Natural killer cell (primary cell): Measurements from ENCODE around the gene DENND1A. TPM values are rescaled to one million over a fixed set of nuclear protein-coding genes. Genes with fewer than 3 reads are reported as not detected.

Source experiments
- ATAC-seq, 3 donors: fragments of 150-1000 bp in 2 of 3; fragments of 200-7000 bp in 1 of 3; cut with Tn5 transposase; 1 replicate in 1 of 3; 2 replicates in 2 of 3; pipeline ENCODE4 v1.10.0; 2021; ENCODE audit warnings: mild to moderate bottlenecking in 2 of 3, moderate library complexity in 2 of 3
- DNase-seq, 2 donors: peaks; one replicate each; pipeline versions ENCODE4 v3.0.0 to v3.0.0-alpha.2; 2013 to 2021; ENCODE audit warnings: mixed read lengths in 1 of 2
- H3K27ac ChIP-seq: one replicate; pipeline ENCODE4 v1.5.1; 2013; ENCODE audit warnings: mild to moderate bottlenecking, low read length
- H3K27me3 ChIP-seq: one replicate; pipeline ENCODE4 v1.6.1; 2013; ENCODE audit warnings: low read length; ENCODE audit not compliant: control insufficient read depth, insufficient read depth
- H3K36me3 ChIP-seq: one replicate; pipeline ENCODE4 v1.6.1; 2013; ENCODE audit warnings: low read length; ENCODE audit not compliant: control insufficient read depth, insufficient read depth
- H3K4me1 ChIP-seq: one replicate; pipeline ENCODE4 v1.6.1; 2013; ENCODE audit warnings: low read length; ENCODE audit not compliant: control insufficient read depth, insufficient read depth
- H3K4me3 ChIP-seq: one replicate; pipeline ENCODE4 v1.5.1; 2013; ENCODE audit warnings: low read length
- H3K9me3 ChIP-seq: one replicate; pipeline ENCODE4 v1.6.1; 2013; ENCODE audit warnings: low read length; ENCODE audit not compliant: control insufficient read depth, insufficient read depth
- H3K27ac Mint-ChIP-seq, 2 donors: one replicate each; pipeline ENCODE4 v1.8.0; 2022; ENCODE audit warnings: mild to moderate bottlenecking in 2 of 2, mixed read lengths in 2 of 2, moderate library complexity in 1 of 2
- H3K27me3 Mint-ChIP-seq, 2 donors: one replicate each; pipeline ENCODE4 v1.8.0; 2022; ENCODE audit warnings: low read depth in 2 of 2, mixed read lengths in 2 of 2
- H3K36me3 Mint-ChIP-seq: one replicate; pipeline ENCODE4 v1.8.0; 2022; ENCODE audit warnings: mixed read lengths
- H3K4me1 Mint-ChIP-seq, 2 donors: one replicate each; pipeline ENCODE4 v1.8.0; 2022; ENCODE audit warnings: mixed read lengths in 2 of 2
- H3K4me3 Mint-ChIP-seq: one replicate; pipeline ENCODE4 v1.8.0; 2022; ENCODE audit warnings: mild to moderate bottlenecking, moderate library complexity, mixed read lengths
- H3K9me3 Mint-ChIP-seq, 2 donors: one replicate each; pipeline ENCODE4 v1.8.0; 2022; ENCODE audit warnings: mixed read lengths in 2 of 2
- CTCF ChIP-seq: fragments of 200-600 bp; IDR thresholded peaks from one replicate; pipeline ENCODE4 v1.8.0; 2022; ENCODE audit warnings: antibody characterized with exemption
- WGBS: methylation state at CpG from one replicate; pipeline ENCODE4 v1.1.7; 2013; ENCODE audit warnings: missing lambda C conversion rate; ENCODE audit not compliant: insufficient coverage; 5-methylcytosine and 5-hydroxymethylcytosine counted together
- intact Hi-C: fragments of 100-400 bp; cut with micrococcal nuclease; formaldehyde crosslinking; loops from one replicate; pipeline ENCODE4 v1.14.2; 2022
- total RNA-seq, 4 donors: library from RNA; stranded (reverse); fragments of 120-200 nt in 1 of 4; gene quantifications; one replicate each; pipeline versions ENCODE4 v1.2.3 to v1.2.4, GENCODE V29; 2013 to 2022

The DENND1A gene
- total RNA-seq, 3 donors from 2014 or later (not counting 1 experiment from before 2014, with no cell fraction given), result 27.8 to 37.6 (median 30.9) TPM

GRCh38 chr9:123469282-123469681, 460.6 kb downstream of the DENND1A start:
- Mint-ChIP-seq H3K4me3 (no peak overlapping the region), H3K36me3 (no peaks in the 10 kb centered on the region), H3K27ac (no peak overlapping the region), H3K27me3 (no peaks in the 10 kb centered on the region), H3K9me3 (no peaks in the 10 kb centered on the region), H3K4me1 (no peaks in the 10 kb centered on the region)
- WGBS, result 97% methylated on average over 13 of the region's 13 CpGs
- ATAC-seq (no peak), DNase-seq (no peak)
- intact Hi-C loops, result no loop called here
- Histone ChIP-seq H3K36me3 (no peaks in the 10 kb centered on the region), H3K4me1 (no peaks in the 10 kb centered on the region), H3K27ac (no peak overlapping the region), H3K27me3 (no peaks in the 10 kb centered on the region), H3K4me3 (no peak overlapping the region), H3K9me3 (no peaks in the 10 kb centered on the region)
- TF ChIP-seq CTCF, result no peak

DNA sequence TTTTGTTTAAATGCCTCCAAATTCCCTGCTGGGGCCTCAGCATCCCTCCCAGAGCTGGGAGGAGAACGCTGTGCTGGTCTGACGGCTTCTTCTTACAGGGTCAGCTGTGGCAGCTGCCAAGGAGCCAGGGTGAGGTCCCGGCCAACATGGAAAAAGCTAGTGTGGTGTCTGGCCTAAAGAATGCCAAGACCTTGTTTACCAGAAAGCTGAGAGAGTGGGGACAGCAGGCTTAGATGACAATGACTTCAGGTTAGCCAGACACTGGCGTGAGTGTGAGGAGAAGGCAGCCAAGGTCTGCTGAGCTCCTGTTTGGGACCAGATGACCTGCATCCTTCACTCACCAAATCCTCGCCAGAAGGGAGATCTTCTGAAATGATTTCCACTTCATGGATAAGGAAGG, 461.4 kb downstream of the DENND1A start:
- no peak for DNase-seq
- no peaks in the 10 kb centered on the region for H3K4me1 Mint-ChIP-seq
- Histone ChIP-seq H3K4me1 (no peaks in the 10 kb centered on the region), H3K9me3 (no peaks in the 10 kb centered on the region), H3K4me3 (no peak overlapping the region), H3K36me3 (no peaks in the 10 kb centered on the region), H3K27me3 (no peaks in the 10 kb centered on the region), H3K27ac (no peak overlapping the region)
- H3K36me3 Mint-ChIP-seq, result no peaks in the 10 kb centered on the region
- no peak for ATAC-seq
- no peak overlapping the region for H3K27ac Mint-ChIP-seq
- intact Hi-C loops, result no loop called here
- no peaks in the 10 kb centered on the region for H3K27me3 Mint-ChIP-seq
- TF ChIP-seq CTCF, result no peak
- H3K9me3 Mint-ChIP-seq, result no peaks in the 10 kb centered on the region
- no peak overlapping the region for H3K4me3 Mint-ChIP-seq
- 92% methylated on average over 5 of the region's 5 CpGs for WGBS

DNA sequence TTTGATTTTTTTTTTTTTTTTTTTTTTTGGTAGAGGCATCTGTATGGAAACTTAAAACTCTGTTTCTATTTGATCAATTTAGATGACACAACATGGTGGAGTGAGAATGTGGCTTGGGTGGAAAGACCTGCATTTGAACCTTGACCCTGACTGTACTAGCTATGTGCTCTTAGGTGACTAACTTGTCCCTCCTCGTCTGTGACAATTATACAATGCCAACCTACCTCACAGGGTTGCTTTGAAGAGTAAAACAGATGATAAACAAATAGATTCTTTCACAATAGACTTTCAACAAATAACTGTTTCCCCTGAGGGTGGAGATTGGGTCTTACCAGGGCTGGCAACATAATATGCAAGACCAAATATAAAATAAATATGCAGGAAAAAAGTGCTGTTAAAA, 464.6 kb downstream of the DENND1A start:
- Histone ChIP-seq H3K4me1 (no peaks in the 10 kb centered on the region), H3K36me3 (no peaks in the 10 kb centered on the region), H3K27me3 (no peaks in the 10 kb centered on the region), H3K9me3 (no peaks in the 10 kb centered on the region), H3K4me3 (no peak overlapping the region), H3K27ac (no peak overlapping the region)
- no CpG with 5 or more reads among the region's 1 CpG for WGBS
- intact Hi-C loops, result no loop called here
- ATAC-seq, result no peak
- no peak for TF ChIP-seq CTCF
- H3K36me3 Mint-ChIP-seq, result no peaks in the 10 kb centered on the region
- no peak overlapping the region for H3K4me3 Mint-ChIP-seq
- DNase-seq, result no peak
- no peaks in the 10 kb centered on the region for H3K27me3 Mint-ChIP-seq
- no peaks in the 10 kb centered on the region for H3K9me3 Mint-ChIP-seq
- H3K4me1 Mint-ChIP-seq, result no peaks in the 10 kb centered on the region
- no peak overlapping the region for H3K27ac Mint-ChIP-seq

- ATAC-seq, result no peak
- no peaks in the 10 kb centered on the region for H3K27me3 Mint-ChIP-seq
- DNase-seq, result no peak
These were observed 469.8 kb downstream of the DENND1A start for GRCh38 chr9:123460091-123460490.

More at GRCh38 chr9:123460091-123460490, 469.8 kb downstream of the DENND1A start:
- H3K27ac Mint-ChIP-seq, result no peak overlapping the region
- Histone ChIP-seq H3K36me3 (no peaks in the 10 kb centered on the region), H3K4me3 (no peak overlapping the region), H3K9me3 (no peaks in the 10 kb centered on the region), H3K27ac (no peak overlapping the region), H3K4me1 (no peaks in the 10 kb centered on the region), H3K27me3 (no peaks in the 10 kb centered on the region)
- H3K9me3 Mint-ChIP-seq, result no peaks in the 10 kb centered on the region
- no peak for TF ChIP-seq CTCF
- H3K36me3 Mint-ChIP-seq, result no peaks in the 10 kb centered on the region
- 87% methylated on average over 2 of the region's 2 CpGs for WGBS
- intact Hi-C loops, result no loop called here
- no peak overlapping the region for H3K4me3 Mint-ChIP-seq
- H3K4me1 Mint-ChIP-seq, result no peaks in the 10 kb centered on the region
